Measurements from ENCODE around the gene UGT1A8. TPM values are rescaled to one million over a fixed set of nuclear protein-coding genes. Genes with fewer than 3 reads are reported as not detected.

The UGT1A8 gene
- total RNA-seq, 2 donors from 2014 or later: not detected

GRCh38 chr2:233764264-233764663, 146.8 kb downstream of the UGT1A8 start:
- Mint-ChIP-seq H3K9me3 (no peaks in the 10 kb centered on the region), H3K36me3 (ENCODE audit: low read depth) (no peaks in the 10 kb centered on the region), H3K27me3 (ENCODE audit: insufficient read depth) (peaks cover 5% of the 10 kb centered on the region), H3K4me3 (no peak overlapping the region), H3K27ac (no peak overlapping the region), H3K4me1 (no peaks in the 10 kb centered on the region)
- no peak overlapping the region for H3K27ac ChIP-seq (ENCODE audit: low read depth, low read length)
- TF ChIP-seq, protein P1, sequence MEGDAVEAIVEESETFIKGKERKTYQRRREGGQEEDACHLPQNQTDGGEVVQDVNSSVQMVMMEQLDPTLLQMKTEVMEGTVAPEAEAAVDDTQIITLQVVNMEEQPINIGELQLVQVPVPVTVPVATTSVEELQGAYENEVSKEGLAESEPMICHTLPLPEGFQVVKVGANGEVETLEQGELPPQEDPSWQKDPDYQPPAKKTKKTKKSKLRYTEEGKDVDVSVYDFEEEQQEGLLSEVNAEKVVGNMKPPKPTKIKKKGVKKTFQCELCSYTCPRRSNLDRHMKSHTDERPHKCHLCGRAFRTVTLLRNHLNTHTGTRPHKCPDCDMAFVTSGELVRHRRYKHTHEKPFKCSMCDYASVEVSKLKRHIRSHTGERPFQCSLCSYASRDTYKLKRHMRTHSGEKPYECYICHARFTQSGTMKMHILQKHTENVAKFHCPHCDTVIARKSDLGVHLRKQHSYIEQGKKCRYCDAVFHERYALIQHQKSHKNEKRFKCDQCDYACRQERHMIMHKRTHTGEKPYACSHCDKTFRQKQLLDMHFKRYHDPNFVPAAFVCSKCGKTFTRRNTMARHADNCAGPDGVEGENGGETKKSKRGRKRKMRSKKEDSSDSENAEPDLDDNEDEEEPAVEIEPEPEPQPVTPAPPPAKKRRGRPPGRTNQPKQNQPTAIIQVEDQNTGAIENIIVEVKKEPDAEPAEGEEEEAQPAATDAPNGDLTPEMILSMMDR (conservative IDR thresholded peaks at IDR 0.05): no peak
- no peak overlapping the region for H3K4me3 ChIP-seq (ENCODE audit: low read length)
- H3K9me3 ChIP-seq (ENCODE audit: control insufficient read depth, low read length): no peaks in the 10 kb centered on the region
- no peaks in the 10 kb centered on the region for H3K4me1 ChIP-seq (ENCODE audit: control insufficient read depth, insufficient read depth, low read length)
- H3K27me3 ChIP-seq (ENCODE audit: control insufficient read depth, insufficient read depth, low read length, poor library complexity, severe bottlenecking): peaks cover 14% of the 10 kb centered on the region
- DNase-seq: no peak
- no peak overlapping the region for H3K9ac ChIP-seq (ENCODE audit: extremely low read depth, low read length, poor library complexity, severe bottlenecking)
- 89 to 95% methylated on average over 5 to 7 of the region's 7 CpGs for WGBS, 2 experiments (ENCODE audit: insufficient coverage in 1 of 2, insufficient read length in 1 of 2)
- no peaks in the 10 kb centered on the region for H3K36me3 ChIP-seq (ENCODE audit: control insufficient read depth, insufficient read depth, low read length)

GRCh38 chr2:233764761-233765160, 147.3 kb downstream of the UGT1A8 start:
- DNase-seq: no peak
- Mint-ChIP-seq H3K27me3 (ENCODE audit: insufficient read depth) (peaks cover 5% of the 10 kb centered on the region), H3K4me1 (no peaks in the 10 kb centered on the region), H3K27ac (no peak overlapping the region), H3K36me3 (ENCODE audit: low read depth) (no peaks in the 10 kb centered on the region), H3K4me3 (no peak overlapping the region), H3K9me3 (no peaks in the 10 kb centered on the region)
- WGBS, 2 experiments (ENCODE audit: insufficient coverage in 1 of 2, insufficient read length in 1 of 2): 67 to 84% methylated on average over 1 to 3 of the region's 3 CpGs
- no peaks in the 10 kb centered on the region for H3K9me3 ChIP-seq (ENCODE audit: control insufficient read depth, low read length)
- H3K4me1 ChIP-seq (ENCODE audit: control insufficient read depth, insufficient read depth, low read length): no peaks in the 10 kb centered on the region
- TF ChIP-seq, protein P1 (conservative IDR thresholded peaks at IDR 0.05): no peak
- H3K27me3 ChIP-seq (ENCODE audit: control insufficient read depth, insufficient read depth, low read length, poor library complexity, severe bottlenecking): peaks cover 14% of the 10 kb centered on the region
- H3K27ac ChIP-seq (ENCODE audit: low read depth, low read length): no peak overlapping the region
- no peak overlapping the region for H3K4me3 ChIP-seq (ENCODE audit: low read length)
- H3K36me3 ChIP-seq (ENCODE audit: control insufficient read depth, insufficient read depth, low read length): no peaks in the 10 kb centered on the region
- no peak overlapping the region for H3K9ac ChIP-seq (ENCODE audit: extremely low read depth, low read length, poor library complexity, severe bottlenecking)

DNA sequence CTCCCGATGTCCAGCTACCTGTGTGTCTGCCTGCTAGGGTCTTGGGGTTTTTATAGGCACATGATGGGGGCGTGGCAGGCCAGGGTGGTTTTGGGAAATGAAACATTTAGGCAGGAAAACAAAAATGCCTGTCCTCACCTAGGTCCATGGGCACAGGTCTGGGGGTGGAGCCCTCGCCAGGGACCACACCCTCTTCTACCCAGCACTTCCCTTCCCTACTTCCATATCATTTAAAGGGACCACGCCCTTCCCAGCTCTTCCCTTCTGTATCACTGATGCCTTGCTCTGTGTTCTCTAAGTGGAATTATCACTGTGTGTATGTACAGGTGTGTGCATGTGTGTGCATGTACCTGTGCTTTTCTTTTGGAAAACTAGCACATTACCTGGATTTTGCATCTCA, 149.0 kb downstream of the UGT1A8 start:
- no peak overlapping the region for H3K27ac ChIP-seq (ENCODE audit: low read depth, low read length)
- H3K4me3 ChIP-seq (ENCODE audit: low read length): no peak overlapping the region
- DNase-seq: no peak
- no peaks in the 10 kb centered on the region for H3K36me3 ChIP-seq (ENCODE audit: control insufficient read depth, insufficient read depth, low read length)
- TF ChIP-seq, protein P1 (conservative IDR thresholded peaks at IDR 0.05): no peak
- no peak overlapping the region for H3K9ac ChIP-seq (ENCODE audit: extremely low read depth, low read length, poor library complexity, severe bottlenecking)
- WGBS, 2 experiments (ENCODE audit: insufficient coverage in 1 of 2, insufficient read length in 1 of 2): 86 to 100% methylated on average over 1 to 4 of the region's 4 CpGs
- H3K4me3 Mint-ChIP-seq: no peak overlapping the region
- H3K27me3 Mint-ChIP-seq (ENCODE audit: insufficient read depth): peaks cover 3% of the 10 kb centered on the region
- no peaks in the 10 kb centered on the region for H3K4me1 ChIP-seq (ENCODE audit: control insufficient read depth, insufficient read depth, low read length)
- H3K27me3 ChIP-seq (ENCODE audit: control insufficient read depth, insufficient read depth, low read length, poor library complexity, severe bottlenecking): peaks cover 14% of the 10 kb centered on the region
- no peaks in the 10 kb centered on the region for H3K36me3 Mint-ChIP-seq (ENCODE audit: low read depth)
- H3K27ac Mint-ChIP-seq: no peak overlapping the region
- peaks cover 5% of the 10 kb centered on the region for H3K9me3 Mint-ChIP-seq
- no peaks in the 10 kb centered on the region for H3K9me3 ChIP-seq (ENCODE audit: control insufficient read depth, low read length)
- no peaks in the 10 kb centered on the region for H3K4me1 Mint-ChIP-seq
